Fibroblast of lung (primary cell): ENCODE measurements around the gene INHBB.

Source experiments
- CTCF ChIP-seq, 2 donors: IDR thresholded peaks in 1 of 2; conservative IDR thresholded peaks in 1 of 2; 1 replicate in 1 of 2; 2 replicates in 1 of 2; pipeline ENCODE4 v1.5.1; 2011 to 2012; ENCODE audit warnings: low read length in 2 of 2, control low read depth in 1 of 2, inconsistent platforms in 1 of 2, low read depth in 1 of 2, mild to moderate bottlenecking in 1 of 2
- EZH2 ChIP-seq: IDR thresholded peaks from 2 replicates; pipeline ENCODE4 v1.5.1; 2012; ENCODE audit warnings: low read length, control low read depth, mild to moderate bottlenecking; ENCODE audit errors: missing control alignments

- no peak for TF ChIP-seq CTCF (conservative IDR thresholded peaks at IDR 0.05 in 1 of 2, IDR thresholded peaks at IDR 0.05 in 1 of 2; ENCODE audit: low read depth in 1 of 2, low read length in 2 of 2)
- TF ChIP-seq EZH2 = no peak
Observed at GRCh38 chr2:120385355-120386127, 39.6 kb downstream of the INHBB start.
